T-helper 17 cell (primary cell): Measurements from ENCODE around the gene TUBGCP6. TPM values are rescaled to one million over a fixed set of nuclear protein-coding genes. Genes with fewer than 3 reads are reported as not detected.

Experiments used
- ATAC-seq: fragments of 150-1000 bp; cut with Tn5 transposase; 2 replicates; pipeline ENCODE4 v1.10.0; 2021; ENCODE audit warnings: mild to moderate bottlenecking, moderate library complexity
- DNase-seq, 3 donors: peaks; one replicate each; pipeline versions ENCODE4 v3.0.0 to v3.0.0-alpha.2; 2020 to 2021
- H3K9me3 ChIP-seq: one replicate; pipeline ENCODE4 v1.7.0; 2013; ENCODE audit warnings: low read length, mild to moderate bottlenecking; ENCODE audit not compliant: control insufficient read depth, poor library complexity, severe bottlenecking
- H3K27ac Mint-ChIP-seq: one replicate; pipeline ENCODE4 v1.8.0; 2022; ENCODE audit warnings: mild to moderate bottlenecking, moderate library complexity, mixed read lengths
- H3K27me3 Mint-ChIP-seq: one replicate; pipeline ENCODE4 v1.8.0; 2022; ENCODE audit warnings: mixed read lengths
- H3K36me3 Mint-ChIP-seq: one replicate; pipeline ENCODE4 v1.8.0; 2022; ENCODE audit warnings: low read depth, mixed read lengths
- H3K4me1 Mint-ChIP-seq: one replicate; pipeline ENCODE4 v1.8.0; 2022; ENCODE audit warnings: mild to moderate bottlenecking, mixed read lengths
- H3K4me3 Mint-ChIP-seq: one replicate; pipeline ENCODE4 v1.8.0; 2022; ENCODE audit warnings: mild to moderate bottlenecking, moderate library complexity, mixed read lengths
- total RNA-seq, 4 donors: library from RNA in 2 of 4; stranded (reverse) in 2 of 4; gene quantifications; one replicate each; pipeline ENCODE4 v1.2.3 and lab custom pipeline; 2022 to 2026

TUBGCP6 gene
- total RNA-seq, 2 donors from 2014 or later: 110 to 122 TPM

DNA sequence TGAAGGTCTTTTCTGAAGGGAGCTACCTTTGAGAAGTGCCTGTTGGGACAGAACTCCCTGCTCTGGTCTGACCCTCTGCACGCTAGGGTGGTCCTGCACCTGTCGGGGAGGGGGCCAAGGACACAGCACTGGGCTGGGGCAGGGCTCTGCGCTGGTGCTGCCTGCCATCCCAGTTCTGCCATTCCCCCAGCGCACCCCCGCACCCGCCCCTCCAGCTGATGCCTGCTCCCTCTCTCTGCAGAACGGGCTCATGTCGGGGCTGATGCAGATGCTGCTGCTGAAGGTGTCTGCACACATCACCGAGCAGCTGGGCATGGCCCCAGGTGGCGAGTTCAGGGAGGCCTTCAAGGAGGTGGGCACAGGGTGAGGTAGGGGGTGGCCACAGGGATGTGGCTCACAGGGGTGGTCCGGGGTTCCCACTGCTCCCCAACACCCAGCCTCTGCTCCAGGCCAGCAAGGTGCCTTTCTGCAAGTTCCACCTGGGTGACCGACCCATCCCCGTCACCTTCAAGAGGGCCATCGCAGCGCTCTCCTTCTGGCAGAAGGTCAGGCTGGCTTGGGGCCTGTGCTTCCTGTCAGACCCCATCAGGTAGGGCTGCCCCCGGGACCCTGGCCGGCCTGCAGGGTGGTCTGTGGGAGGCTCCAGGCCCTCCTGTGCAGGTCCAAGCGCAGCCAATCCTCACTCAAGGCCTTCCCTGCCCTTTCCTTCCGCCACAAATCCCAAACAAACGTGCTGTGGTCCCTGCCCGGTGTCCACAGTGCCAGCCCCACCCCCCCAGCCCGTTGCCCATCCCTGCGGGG, 47.6 kb downstream of the TUBGCP6 start:
- no peaks in the 10 kb centered on the region for H3K36me3 Mint-ChIP-seq
- H3K27ac Mint-ChIP-seq: peak overlapping the region; percentile 29
- no peaks in the 10 kb centered on the region for H3K27me3 Mint-ChIP-seq
- no peak for ATAC-seq
- no peak overlapping the region for H3K4me3 Mint-ChIP-seq
- no peaks in the 10 kb centered on the region for H3K9me3 ChIP-seq
- no peak for DNase-seq
- peaks cover 15% of the 10 kb centered on the region for H3K4me1 Mint-ChIP-seq

DNA sequence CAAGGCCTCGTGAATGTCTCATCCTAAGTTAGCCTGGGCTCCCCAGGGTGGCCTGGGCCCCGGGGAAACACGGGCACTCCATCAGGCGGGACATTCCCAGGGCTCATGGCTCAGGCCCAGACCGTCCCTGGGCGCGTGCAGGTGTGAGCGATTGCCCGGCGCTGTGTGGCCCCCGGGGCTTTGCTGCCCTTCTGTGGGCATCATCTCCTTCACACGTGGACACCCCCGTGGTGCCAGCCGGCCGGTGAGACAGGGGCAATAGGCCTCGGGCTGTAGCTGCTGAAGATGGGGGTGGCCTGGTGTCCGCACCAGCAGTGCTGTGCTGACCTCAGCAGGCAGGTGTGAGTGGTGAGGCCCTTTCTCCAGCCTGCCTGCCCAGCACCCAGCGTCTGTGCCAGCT, 48.6 kb downstream of the TUBGCP6 start:
- H3K36me3 Mint-ChIP-seq: no peaks in the 10 kb centered on the region
- H3K27ac Mint-ChIP-seq: peak overlapping the region; percentile 29
- DNase-seq (no peak), ATAC-seq (no peak)
- no peak overlapping the region for H3K4me3 Mint-ChIP-seq
- no peaks in the 10 kb centered on the region for H3K9me3 ChIP-seq
- peaks cover 18% of the 10 kb centered on the region for H3K4me1 Mint-ChIP-seq
- no peaks in the 10 kb centered on the region for H3K27me3 Mint-ChIP-seq

DNA sequence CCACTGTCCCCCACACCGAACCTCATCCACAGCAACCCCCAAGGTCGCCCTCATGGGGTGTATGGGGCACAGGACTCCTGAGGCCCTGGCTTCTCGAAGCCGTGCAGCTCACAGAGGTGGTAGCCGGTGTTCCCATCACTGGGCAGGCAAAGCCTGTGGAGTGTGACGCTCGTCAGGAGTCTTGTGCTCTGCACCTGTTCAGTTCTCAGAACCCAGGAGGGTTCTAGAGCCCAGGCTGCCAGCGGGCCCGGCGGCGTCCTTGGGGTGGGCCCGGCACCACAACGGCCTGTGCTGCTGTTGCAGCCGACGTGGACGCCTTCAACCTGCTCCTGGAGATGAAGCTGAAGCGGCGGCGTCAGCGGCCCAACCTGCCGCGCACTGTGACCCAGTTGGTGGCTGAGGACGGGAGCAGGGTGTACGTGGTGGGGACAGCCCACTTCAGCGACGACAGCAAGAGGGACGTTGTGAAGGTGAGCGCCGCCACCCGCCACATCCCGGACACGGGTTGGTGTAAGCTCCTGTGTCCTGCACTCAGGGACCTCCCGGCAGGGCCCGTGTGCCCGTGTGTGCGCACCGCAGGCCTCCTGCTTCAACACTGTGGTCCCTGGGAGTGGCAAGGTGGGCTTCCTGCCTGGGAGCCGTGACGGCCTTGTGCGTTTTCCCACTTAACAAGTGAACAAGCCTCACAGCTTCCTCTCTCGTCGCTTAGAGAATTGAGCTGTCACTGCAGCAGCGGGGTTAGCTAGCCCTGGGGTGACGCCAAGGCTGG, 50.6 kb downstream of the TUBGCP6 start:
- DNase-seq (no peak), ATAC-seq (no peak)
- Mint-ChIP-seq H3K27me3 (no peaks in the 10 kb centered on the region), H3K4me3 (no peak overlapping the region), H3K4me1 (peaks cover 25% of the 10 kb centered on the region), H3K36me3 (no peaks in the 10 kb centered on the region), H3K27ac (peak overlapping the region; percentile 87)
- no peaks in the 10 kb centered on the region for H3K9me3 ChIP-seq

DNA sequence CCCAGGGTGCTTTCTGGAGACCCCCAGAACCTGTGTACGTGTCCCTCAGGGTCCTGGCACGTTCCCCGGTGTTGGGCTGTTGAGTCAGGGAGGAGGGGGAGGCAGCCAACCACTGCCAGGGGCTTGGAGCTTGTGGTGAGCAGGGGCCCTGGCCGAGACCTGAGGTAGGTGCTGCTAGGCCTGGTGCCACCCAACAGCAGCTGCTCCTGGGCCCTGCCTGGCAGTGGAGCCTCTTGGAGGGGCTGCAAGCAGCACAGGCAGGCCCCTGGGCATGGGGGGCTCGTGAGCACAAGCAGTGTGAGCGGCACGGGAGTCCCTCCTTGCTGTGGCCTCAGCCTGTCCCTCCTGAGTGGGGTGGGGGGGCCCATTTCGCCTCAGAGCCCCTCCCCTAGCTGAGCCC, 51.2 kb downstream of the TUBGCP6 start:
- H3K9me3 ChIP-seq: no peaks in the 10 kb centered on the region
- no peak overlapping the region for H3K4me3 Mint-ChIP-seq
- ATAC-seq (no peak), DNase-seq (no peak)
- peak overlapping the region; percentile 99 for H3K27ac Mint-ChIP-seq
- peaks cover 26% of the 10 kb centered on the region for H3K4me1 Mint-ChIP-seq
- no peaks in the 10 kb centered on the region for H3K27me3 Mint-ChIP-seq
- no peaks in the 10 kb centered on the region for H3K36me3 Mint-ChIP-seq

DNA sequence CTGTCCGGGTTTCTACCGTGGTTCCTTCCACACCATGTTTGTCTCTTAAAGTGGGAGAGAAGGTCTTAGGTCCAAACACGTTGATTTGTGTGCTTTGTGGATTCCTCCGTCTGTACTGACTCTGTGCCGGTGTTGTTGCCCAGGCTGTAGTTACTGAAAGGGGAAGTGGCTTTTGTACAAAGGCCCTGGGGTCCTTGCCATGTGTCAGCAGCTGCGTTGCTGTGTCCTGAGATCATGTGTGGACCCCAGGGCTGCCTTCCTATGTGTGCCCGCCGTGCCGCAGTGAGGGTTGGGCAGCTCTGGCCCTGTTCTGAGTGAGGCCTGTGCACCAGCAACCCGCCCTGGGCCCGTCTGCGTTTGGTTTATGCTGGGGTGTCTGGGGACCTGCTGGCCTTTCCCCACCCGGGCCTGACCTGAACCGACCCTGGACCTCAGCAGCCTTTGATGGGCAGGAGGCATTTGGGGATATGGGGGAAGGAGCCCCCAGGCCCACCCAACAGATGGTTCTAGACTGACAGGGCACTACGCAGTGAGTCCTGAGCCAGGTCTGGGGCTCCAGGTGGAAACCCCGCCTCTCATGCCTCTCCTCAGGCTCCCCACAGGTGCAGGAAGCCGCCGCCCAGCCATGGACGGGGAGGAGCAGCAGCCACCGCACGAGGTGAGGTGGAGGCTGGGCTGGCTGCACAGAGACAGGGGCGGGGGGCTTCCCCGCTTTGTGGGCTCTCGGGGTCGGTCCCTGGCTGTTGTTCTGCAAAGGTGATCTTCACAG, 52.2 kb downstream of the TUBGCP6 start:
- peak overlapping the region; percentile 95 for H3K4me3 Mint-ChIP-seq
- ATAC-seq (peak; percentile 26), DNase-seq (peak in 2 of 3 donors; percentile 56 to 59)
- no peaks in the 10 kb centered on the region for H3K36me3 Mint-ChIP-seq
- H3K27me3 Mint-ChIP-seq: no peaks in the 10 kb centered on the region
- H3K9me3 ChIP-seq: no peaks in the 10 kb centered on the region
- H3K4me1 Mint-ChIP-seq: peaks cover 28% of the 10 kb centered on the region
- H3K27ac Mint-ChIP-seq: peak overlapping the region; percentile 99

DNA sequence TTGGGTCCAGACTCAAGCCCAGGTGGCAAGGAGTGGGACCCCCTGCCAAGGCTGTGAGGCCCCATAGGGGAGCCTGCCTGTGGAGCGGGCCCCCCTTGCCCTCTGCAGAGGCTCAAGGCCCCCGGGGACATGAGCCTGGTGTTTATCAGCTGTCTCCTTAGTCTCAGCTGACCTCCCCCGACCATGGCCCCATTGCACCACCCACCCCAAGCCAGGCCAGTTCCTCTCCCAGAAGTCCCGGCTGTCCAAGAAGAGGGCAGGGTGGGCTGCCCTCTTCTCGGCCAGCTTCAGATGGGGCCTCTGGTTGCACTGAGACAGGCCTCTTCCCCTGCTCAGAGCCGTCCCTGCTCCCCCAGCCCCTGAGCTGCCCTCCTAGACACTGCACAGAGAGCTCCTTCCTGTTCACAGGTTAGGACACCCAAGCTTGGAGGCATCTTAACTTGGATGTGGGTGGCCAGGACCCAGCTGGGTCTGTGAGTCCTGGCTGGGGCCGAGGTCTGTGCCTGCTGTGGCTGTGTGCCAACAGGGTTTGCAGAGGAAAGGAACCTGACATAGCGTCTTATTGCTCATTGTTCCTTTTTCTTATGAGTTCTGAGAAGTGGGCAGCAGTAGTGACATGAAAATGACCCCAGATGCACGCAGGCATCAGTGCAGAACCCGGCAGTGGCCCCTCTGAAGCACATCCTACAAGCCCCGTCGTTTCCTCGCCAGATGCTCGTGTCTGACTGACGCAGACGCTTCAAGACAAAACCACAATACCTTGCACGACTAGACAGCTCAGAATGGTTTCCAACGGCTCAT, 53.7 kb downstream of the TUBGCP6 start:
- ATAC-seq: peak; percentile 72
- Mint-ChIP-seq H3K27ac (peak overlapping the region; percentile 99), H3K4me3 (peak overlapping the region; percentile 95), H3K27me3 (no peaks in the 10 kb centered on the region), H3K4me1 (peaks cover 34% of the 10 kb centered on the region), H3K36me3 (peaks cover 3% of the 10 kb centered on the region)
- no peaks in the 10 kb centered on the region for H3K9me3 ChIP-seq
- DNase-seq: peak; percentile 54 to 76 (median 68)

DNA sequence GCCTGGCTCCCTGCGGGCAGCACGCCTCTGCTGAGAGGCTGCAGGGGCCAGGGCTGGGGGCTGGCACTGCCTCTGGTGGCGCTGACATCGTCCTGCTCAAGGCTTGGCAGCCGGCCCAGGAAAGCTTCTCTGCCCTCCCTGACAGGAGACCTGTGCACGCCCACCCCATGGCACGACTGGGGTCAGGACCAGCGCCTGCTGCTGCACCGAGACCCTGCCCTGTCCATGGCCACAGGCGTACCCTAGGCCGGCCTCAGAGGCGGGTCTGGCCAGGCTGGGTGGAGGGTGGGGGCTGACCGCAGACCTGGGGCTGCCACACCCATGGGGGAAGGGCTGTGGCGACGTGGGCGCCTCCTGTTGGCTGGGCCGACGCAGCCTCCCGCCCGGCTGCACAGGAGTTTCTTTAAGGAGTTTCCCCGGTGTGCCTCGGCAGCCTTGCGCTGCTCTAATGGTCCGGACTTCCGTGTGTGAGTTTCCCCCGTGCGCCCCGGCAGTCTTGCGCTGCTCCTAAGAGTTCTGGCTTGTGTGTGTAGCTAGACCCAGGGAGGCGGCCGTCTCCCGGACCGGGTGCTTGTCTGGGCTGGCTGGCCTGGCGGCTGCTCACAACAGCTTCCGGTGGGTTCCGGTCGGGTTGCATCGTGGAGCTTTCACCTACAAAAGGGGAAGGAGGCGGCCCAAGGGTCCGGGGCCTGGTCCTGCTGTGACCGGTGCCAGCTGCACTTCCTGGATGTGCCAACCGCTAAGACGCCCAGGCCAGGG, 54.5 kb downstream of the TUBGCP6 start:
- Mint-ChIP-seq H3K4me3 (peak overlapping the region; percentile 95), H3K4me1 (peaks cover 34% of the 10 kb centered on the region), H3K36me3 (peaks cover 3% of the 10 kb centered on the region), H3K27ac (peak overlapping the region; percentile 99), H3K27me3 (no peaks in the 10 kb centered on the region)
- DNase-seq (peak; percentile 69 to 79 (median 76)), ATAC-seq (peak; percentile 66)
- H3K9me3 ChIP-seq: no peaks in the 10 kb centered on the region

DNA sequence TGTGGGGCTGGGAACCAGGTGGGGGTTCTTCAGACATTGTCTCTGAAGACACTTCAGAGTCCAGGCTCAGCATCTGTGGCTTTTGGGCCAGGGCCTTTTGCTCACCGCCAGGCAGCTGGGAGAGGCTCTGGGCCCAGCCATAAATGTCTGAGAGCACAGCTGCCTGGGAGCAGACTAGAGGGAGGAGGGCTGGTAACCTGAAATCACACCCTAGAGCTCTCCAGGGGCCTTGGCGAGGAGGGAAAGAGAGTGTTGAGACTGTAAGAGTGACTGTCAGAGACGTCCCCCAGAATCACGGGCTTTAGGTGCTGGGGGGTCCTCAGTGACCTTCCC, 55.0 kb downstream of the TUBGCP6 start:
- Mint-ChIP-seq H3K36me3 (peaks cover 3% of the 10 kb centered on the region), H3K27ac (peak overlapping the region; percentile 99), H3K27me3 (no peaks in the 10 kb centered on the region), H3K4me1 (peaks cover 34% of the 10 kb centered on the region), H3K4me3 (peak overlapping the region; percentile 95)
- no peaks in the 10 kb centered on the region for H3K9me3 ChIP-seq
- DNase-seq (no peak), ATAC-seq (peak; percentile 0)

DNA sequence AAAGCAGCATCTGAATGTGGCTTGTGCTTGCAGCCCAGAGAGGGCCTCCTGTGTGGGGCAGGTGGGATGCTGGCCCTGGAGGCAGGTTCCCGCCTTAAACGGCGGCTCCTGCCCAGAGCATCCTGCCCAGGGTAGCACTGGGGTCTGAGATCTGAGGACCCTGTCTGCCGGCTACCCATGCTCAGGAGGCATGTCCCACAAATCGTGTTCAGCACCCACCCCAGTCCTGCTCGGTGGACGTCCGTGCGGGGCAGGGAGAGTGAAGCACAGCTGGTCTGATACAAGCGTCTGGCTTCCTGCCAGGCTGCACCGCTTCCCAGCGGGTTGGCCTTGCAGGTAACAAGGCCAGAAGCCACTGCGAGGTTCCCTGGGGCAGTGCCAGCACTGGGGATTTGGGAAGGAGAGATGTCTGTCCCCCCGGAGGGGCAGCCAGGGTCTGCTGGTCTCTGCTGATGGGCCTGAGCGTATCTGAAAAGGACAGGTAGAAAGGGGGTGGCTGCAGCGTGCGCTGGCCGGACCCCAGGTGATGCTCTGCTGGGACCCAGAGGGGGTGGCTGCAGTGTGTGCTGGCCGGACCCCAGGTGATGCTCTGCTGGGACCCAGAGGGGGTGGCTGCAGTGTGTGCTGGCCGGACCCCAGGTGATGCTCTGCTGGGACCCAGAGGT, 55.5 kb downstream of the TUBGCP6 start:
- peaks cover 3% of the 10 kb centered on the region for H3K36me3 Mint-ChIP-seq
- H3K27ac Mint-ChIP-seq: peak overlapping the region; percentile 99
- no peaks in the 10 kb centered on the region for H3K27me3 Mint-ChIP-seq
- peaks cover 37% of the 10 kb centered on the region for H3K4me1 Mint-ChIP-seq
- ATAC-seq (no peak), DNase-seq (peak in 1 of 3 donors; percentile 8)
- H3K4me3 Mint-ChIP-seq: peak overlapping the region; percentile 95
- H3K9me3 ChIP-seq: no peaks in the 10 kb centered on the region

DNA sequence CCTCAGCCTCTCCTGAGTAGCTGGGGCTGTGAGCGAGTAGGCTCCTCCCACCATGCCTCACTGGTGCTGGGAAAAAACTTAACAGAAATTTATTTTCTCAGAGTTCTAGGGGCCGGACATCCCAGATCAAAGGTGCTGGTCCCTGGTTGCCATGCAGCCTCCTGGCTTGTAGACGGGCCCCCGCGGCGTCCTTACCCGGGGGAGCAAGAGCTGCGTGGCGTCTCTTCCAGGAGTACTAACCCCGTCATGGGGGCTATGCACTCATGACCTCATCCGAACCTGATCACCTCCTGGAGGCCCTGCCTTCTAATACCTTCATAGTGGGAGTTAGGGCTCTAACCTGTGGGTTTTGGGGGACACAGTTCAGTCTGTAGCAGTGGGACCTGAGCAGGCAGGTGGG, 56.5 kb downstream of the TUBGCP6 start:
- H3K9me3 ChIP-seq: no peaks in the 10 kb centered on the region
- Mint-ChIP-seq H3K27ac (peak overlapping the region; percentile 99), H3K4me1 (peaks cover 37% of the 10 kb centered on the region), H3K36me3 (peaks cover 3% of the 10 kb centered on the region), H3K27me3 (no peaks in the 10 kb centered on the region), H3K4me3 (peak overlapping the region; percentile 59)
- no peak for DNase-seq
- ATAC-seq: no peak

DNA sequence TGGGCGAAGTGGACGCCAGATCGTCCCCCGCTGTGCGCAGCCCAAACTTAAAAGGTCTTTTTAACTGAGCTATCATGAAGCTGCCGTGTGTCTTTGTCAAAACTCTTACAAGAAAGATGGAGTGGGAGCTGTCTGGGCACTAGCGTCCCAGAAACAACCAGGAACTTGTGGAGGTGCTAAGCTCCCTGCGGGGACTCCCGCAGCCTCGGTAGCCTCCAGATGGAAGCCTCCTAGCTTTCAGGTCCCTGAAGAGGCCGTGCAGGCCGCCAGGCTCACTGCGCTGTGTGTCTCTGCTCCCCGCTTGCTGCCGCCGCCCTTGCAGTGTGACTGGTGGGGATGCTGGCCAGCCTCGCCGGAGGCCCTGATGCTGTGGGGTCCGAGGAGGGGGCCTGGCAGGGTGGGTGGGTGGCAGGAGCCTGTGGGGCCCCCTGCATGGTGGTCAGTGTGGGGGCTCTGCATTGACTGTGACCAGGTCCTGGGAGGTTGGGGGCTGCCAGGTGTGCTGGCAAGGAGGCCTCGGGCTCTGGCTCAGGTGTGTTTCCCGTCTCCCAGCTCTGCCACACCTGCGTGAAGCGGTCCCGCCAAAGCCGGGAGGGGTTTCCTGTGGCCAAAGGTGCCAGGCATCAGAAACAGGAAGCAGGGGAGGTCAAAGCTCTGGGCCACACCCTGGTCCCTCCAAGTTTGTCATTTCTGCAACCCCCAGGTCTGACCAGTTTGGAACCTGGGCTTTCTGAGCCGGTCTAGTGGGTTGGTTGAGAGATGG, 57.9 kb downstream of the TUBGCP6 start:
- peaks cover 27% of the 10 kb centered on the region for H3K4me1 Mint-ChIP-seq
- ATAC-seq (no peak), DNase-seq (peak in 1 of 3 donors; percentile 10)
- H3K27me3 Mint-ChIP-seq: no peaks in the 10 kb centered on the region
- H3K27ac Mint-ChIP-seq: peak overlapping the region; percentile 99
- no peaks in the 10 kb centered on the region for H3K9me3 ChIP-seq
- peak overlapping the region; percentile 94 for H3K4me3 Mint-ChIP-seq
- H3K36me3 Mint-ChIP-seq: peaks cover 3% of the 10 kb centered on the region
